BE2C (cell line): ENCODE data around the gene SERTAD2.

ENCODE experiments used
- DNase-seq: peaks from one replicate; pipeline ENCODE4 v3.0.0-alpha.2; 2020
- H3K27me3 ChIP-seq: fragments of 250-450 bp; sonication (Bioruptor Pico); 2 replicates; pipeline ENCODE4 v1.5.1; 2020; ENCODE audit warnings: mild to moderate bottlenecking
- H3K36me3 ChIP-seq: fragments of 250-450 bp; sonication (Bioruptor Pico); 2 replicates; pipeline ENCODE4 v1.5.1; 2020; ENCODE audit warnings: mild to moderate bottlenecking
- H3K4me1 ChIP-seq: fragments of 250-450 bp; sonication (Bioruptor Pico); 2 replicates; pipeline ENCODE4 v1.5.1; 2020
- H3K4me3 ChIP-seq: 2 replicates; pipeline ENCODE4 v1.5.1; 2011; ENCODE audit warnings: low read depth, low read length
- H3K9me3 ChIP-seq: fragments of 250-450 bp; sonication (Bioruptor Pico); 2 replicates; pipeline ENCODE4 v1.5.1; 2020
- TF ChIP-seq, protein P1 (sequence below): IDR thresholded peaks from 2 replicates; pipeline ENCODE4 v1.5.1; 2012; ENCODE audit warnings: mild to moderate bottlenecking, low read depth, low read length

Gene SERTAD2

DNA sequence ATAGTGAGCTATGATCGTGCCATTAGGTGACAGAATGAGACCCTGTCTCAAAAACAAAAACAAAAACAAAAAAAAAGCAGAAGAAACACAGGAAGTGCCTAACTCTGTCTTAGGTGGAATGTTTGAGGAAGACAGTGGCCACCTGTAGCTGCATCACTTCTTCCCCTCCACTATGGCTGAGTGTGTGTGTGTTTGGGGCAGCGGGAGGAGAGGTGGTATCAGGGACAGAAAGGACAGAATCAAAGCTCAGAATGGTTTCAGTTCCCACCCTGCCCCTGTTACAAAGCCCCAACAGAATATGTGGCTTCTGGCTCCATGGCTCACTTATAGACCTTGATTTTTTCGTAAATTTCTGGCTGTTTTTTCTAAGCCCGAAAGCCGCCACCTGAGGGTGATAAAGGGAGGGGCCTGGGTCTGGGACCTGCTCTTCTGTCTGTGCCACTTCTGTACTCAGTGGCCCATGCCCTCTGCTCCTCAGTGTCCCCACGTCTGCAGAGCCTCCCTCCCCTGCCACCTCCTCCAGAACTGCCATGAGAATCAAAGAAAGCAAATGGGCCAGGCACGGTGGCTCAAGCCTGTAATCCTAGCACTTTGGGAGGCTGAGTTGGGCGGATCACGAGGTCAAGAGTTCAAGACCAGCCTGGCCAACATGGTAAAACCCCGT lies 27.4 kb downstream of the SERTAD2 start:
- Histone ChIP-seq H3K4me1 (peaks cover 8% of the 10 kb centered on the region), H3K4me3 (no peak overlapping the region), H3K27me3 (no peaks in the 10 kb centered on the region), H3K9me3 (no peaks in the 10 kb centered on the region), H3K36me3 (no peaks in the 10 kb centered on the region)
- TF ChIP-seq, protein P1, sequence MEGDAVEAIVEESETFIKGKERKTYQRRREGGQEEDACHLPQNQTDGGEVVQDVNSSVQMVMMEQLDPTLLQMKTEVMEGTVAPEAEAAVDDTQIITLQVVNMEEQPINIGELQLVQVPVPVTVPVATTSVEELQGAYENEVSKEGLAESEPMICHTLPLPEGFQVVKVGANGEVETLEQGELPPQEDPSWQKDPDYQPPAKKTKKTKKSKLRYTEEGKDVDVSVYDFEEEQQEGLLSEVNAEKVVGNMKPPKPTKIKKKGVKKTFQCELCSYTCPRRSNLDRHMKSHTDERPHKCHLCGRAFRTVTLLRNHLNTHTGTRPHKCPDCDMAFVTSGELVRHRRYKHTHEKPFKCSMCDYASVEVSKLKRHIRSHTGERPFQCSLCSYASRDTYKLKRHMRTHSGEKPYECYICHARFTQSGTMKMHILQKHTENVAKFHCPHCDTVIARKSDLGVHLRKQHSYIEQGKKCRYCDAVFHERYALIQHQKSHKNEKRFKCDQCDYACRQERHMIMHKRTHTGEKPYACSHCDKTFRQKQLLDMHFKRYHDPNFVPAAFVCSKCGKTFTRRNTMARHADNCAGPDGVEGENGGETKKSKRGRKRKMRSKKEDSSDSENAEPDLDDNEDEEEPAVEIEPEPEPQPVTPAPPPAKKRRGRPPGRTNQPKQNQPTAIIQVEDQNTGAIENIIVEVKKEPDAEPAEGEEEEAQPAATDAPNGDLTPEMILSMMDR, result no peak
- DNase-seq, result no peak

DNA sequence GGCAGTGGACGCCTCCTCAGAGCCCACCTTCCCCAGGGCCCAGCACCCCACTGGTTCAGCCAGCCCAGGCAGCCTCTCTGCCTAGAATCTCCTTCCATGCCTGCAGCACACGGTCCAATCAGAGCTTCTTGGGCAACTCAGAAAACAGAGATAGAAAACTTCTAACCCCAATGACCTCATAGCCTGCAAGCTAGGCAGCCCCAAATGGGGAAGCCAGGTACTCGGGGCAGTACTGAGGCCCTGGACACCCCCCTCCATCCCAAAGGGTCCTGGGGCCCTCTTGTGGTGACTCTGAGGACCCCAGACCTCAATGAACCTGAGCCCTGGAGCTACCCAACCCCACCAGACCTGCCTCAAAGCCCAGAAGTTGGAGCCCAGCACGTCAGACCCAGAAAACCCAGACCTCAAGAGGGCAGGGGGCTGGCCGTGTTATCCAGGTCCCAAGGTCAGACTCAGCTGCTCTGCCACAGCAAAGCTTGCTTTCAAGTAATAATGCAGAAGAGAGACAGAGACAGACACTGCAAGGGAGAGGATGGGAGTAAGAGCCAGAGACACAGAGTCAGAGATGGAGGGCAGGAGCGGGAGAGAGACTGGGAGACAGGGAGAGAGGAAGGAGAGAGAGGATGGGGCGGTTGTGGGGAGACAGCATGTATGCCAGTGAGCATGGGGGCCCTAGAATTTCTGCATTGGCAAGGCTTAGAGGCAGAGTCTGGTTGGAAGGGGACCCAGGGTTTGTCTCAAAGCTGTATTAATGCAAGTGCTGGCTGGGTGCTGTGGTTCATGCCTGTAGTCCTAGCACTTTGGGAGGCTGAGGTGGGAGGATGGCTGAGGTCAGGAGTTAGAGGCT lies 28.2 kb downstream of the SERTAD2 start:
- no peaks in the 10 kb centered on the region for H3K27me3 ChIP-seq
- no peaks in the 10 kb centered on the region for H3K36me3 ChIP-seq
- DNase-seq, result no peak
- TF ChIP-seq, protein P1, result no peak; the same call in 1 of the 2 replicates
- H3K4me3 ChIP-seq, result no peak overlapping the region
- H3K9me3 ChIP-seq, result no peaks in the 10 kb centered on the region
- peaks cover 8% of the 10 kb centered on the region for H3K4me1 ChIP-seq

DNA sequence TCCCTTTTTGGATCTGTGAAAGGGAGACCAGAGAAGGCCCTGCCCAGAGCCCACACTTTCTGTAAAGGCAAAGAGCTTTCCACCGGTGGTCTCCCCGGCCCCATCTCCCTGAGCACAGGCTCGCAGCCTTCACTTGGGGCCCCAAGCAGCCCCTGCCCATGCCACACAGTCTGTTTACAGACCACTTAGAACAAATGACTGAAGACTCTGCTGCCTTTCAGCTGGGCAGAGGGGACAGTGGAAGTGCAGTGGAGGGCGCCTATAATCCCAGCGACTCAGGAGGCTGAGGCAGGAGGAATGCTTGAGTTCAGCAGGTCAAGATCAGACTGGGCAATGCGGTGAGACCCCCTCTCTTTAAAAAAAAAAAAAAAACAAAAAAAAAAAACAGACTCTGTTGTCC lies 28.9 kb downstream of the SERTAD2 start:
- peaks cover 8% of the 10 kb centered on the region for H3K4me1 ChIP-seq
- no peaks in the 10 kb centered on the region for H3K27me3 ChIP-seq
- DNase-seq, result no peak
- no peaks in the 10 kb centered on the region for H3K36me3 ChIP-seq
- no peaks in the 10 kb centered on the region for H3K9me3 ChIP-seq
- no peak overlapping the region for H3K4me3 ChIP-seq
- TF ChIP-seq, protein P1, result no peak

DNA sequence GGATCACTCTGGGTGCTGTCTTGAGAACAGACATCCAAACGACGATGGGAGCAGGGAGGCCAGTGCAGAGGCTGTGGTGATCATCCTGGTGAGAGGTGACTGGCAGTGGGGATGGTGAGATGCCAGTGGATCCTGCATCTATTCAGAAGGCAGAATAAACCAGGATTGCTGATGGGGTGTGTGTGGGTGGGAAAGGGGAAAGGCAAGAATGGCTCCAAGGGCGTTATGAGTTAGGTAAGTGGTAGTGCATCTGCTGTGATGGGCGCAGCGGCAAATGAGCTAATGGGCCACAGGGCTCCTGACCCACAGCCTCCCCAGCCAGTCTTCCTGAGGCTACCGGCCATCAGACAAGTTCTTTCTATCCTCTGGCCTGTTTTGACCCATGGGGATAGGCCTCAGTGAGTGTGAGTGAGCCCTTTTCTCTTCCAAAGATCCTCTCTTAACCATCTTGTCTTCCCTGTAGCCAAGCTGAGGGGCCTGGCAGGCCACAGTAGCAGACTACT lies 29.6 kb downstream of the SERTAD2 start:
- peaks cover 3% of the 10 kb centered on the region for H3K4me1 ChIP-seq
- TF ChIP-seq, protein P1, result no peak
- no peaks in the 10 kb centered on the region for H3K36me3 ChIP-seq
- H3K27me3 ChIP-seq, result no peaks in the 10 kb centered on the region
- no peaks in the 10 kb centered on the region for H3K9me3 ChIP-seq
- no peak for DNase-seq
- no peak overlapping the region for H3K4me3 ChIP-seq

DNA sequence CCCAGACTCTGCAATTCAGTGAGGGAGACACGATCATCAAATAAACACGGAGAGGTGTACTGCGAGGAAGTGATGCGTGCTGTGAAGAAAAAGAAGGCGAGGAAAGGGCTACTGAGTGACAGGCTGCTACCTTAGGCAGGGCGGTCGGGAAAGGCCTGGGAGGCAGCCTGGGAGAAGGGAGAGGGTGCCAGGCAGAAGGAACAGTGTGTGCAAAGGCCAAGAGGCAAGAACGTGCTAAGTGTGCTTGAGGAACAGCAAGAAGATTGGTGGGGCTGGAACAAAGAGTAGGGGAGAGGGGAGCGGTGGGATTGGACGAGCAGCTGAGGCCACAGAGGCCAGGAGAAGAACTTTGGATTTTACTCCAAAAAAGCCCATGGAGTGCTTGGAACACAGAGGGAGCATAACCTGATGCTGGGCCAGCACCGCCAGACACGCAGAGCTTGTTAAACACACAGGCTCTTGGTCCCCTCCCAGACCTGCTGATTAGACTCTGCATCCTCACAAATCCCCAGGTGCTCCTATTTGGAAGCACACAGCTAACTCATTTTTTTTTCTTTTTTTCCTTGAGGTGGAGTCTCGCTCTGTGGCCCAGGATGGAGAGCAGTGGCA lies 30.4 kb downstream of the SERTAD2 start:
- no peak for DNase-seq
- Histone ChIP-seq H3K9me3 (no peaks in the 10 kb centered on the region), H3K36me3 (no peaks in the 10 kb centered on the region), H3K4me1 (no peaks in the 10 kb centered on the region), H3K4me3 (no peak overlapping the region), H3K27me3 (no peaks in the 10 kb centered on the region)
- TF ChIP-seq, protein P1, result no peak
